ENCODE results near the gene TPO.

- TF ChIP-seq E2F5 (CRISPR knock-in tag; IDR thresholded peaks at IDR 0.05): no peak
- TF ChIP-seq CREM (CRISPR knock-in tag; IDR thresholded peaks at IDR 0.05): no peak
- TF ChIP-seq MLX (CRISPR knock-in tag; IDR thresholded peaks at IDR 0.05): no peak
- TF ChIP-seq ATF2 (CRISPR knock-in tag; IDR thresholded peaks at IDR 0.05; ENCODE audit: borderline replicate concordance, low read depth): no peak
These were observed 140.5 kb downstream of the TPO start for GRCh38 chr2:1553671-1554295.
